T-cell (primary cell): ENCODE data around the gene FGF4. TPM values are rescaled to one million over a fixed set of nuclear protein-coding genes. Genes with fewer than 3 reads are reported as not detected.

Source experiments
- ATAC-seq, 4 experiments: fragments of 200-7000 bp in 3 of 4; fragments of 150-1000 bp in 1 of 4; cut with Tn5 transposase; replicated peaks in 1 of 4; 1 replicate in 3 of 4; 2 replicates in 1 of 4; pipeline ENCODE4 v1.10.0; 2021; ENCODE audit warnings: moderate library complexity in 3 of 4, mild to moderate bottlenecking in 2 of 4, moderate number of reproducible peaks in 1 of 4
- CTCF ChIA-PET, 2 donors: fragments of 300-600 bp; sonication (Branson Sonifier 250); formaldehyde crosslinking; loops; one replicate each; lab custom pipeline; 2022; ENCODE audit warnings: antibody characterized with exemption in 2 of 2; lab: Charles Lee
- POLR2A ChIA-PET, 2 donors: fragments of 300-600 bp; sonication (Branson Sonifier 250); formaldehyde crosslinking; loops; one replicate each; lab custom pipeline; 2022; ENCODE audit warnings: antibody characterized with exemption in 2 of 2; lab: Charles Lee
- DNase-seq, 35 experiments: peaks; one replicate each; pipeline versions ENCODE4 v3.0.0 to v3.0.0-alpha.2; 2013 to 2023
- H3K27ac ChIP-seq: one replicate; pipeline ENCODE4 v1.5.1; 2013; ENCODE audit warnings: low read length
- H3K27me3 ChIP-seq, 2 experiments: replicated peaks in 1 of 2; 1 replicate in 1 of 2; 2 replicates in 1 of 2; pipeline versions ENCODE4 v1.6.1 to v1.7.0; 2013; ENCODE audit warnings: low read length in 1 of 2, mixed read lengths in 1 of 2; ENCODE audit not compliant: control insufficient read depth in 2 of 2, insufficient read depth in 2 of 2; ENCODE audit errors: extremely low read depth in 1 of 2
- H3K36me3 ChIP-seq, 2 donors: 1 replicate in 1 of 2; 2 replicates in 1 of 2; pipeline versions ENCODE4 v1.6.1 to v1.7.0; 2013; ENCODE audit warnings: low read length in 1 of 2; ENCODE audit not compliant: control insufficient read depth in 2 of 2, insufficient read depth in 1 of 2; ENCODE audit errors: extremely low read depth in 1 of 2
- H3K4me1 ChIP-seq, 2 experiments: 1 replicate in 1 of 2; 2 replicates in 1 of 2; pipeline versions ENCODE4 v1.6.1 to v1.7.0; 2013; ENCODE audit warnings: low read length in 2 of 2, mixed read lengths in 1 of 2; ENCODE audit not compliant: insufficient read depth in 2 of 2, control insufficient read depth in 1 of 2; ENCODE audit errors: extremely low read depth in 1 of 2
- H3K4me3 ChIP-seq, 2 donors: 1 replicate in 1 of 2; 2 replicates in 1 of 2; pipeline versions ENCODE4 v1.5.1 to v1.7.0; 2013; ENCODE audit warnings: mild to moderate bottlenecking in 2 of 2, low read length in 1 of 2, moderate library complexity in 1 of 2; ENCODE audit not compliant: control insufficient read depth in 1 of 2; ENCODE audit errors: extremely low read depth in 1 of 2
- H3K9me3 ChIP-seq: 2 replicates; pipeline ENCODE4 v1.7.0; 2013
- H3K27ac Mint-ChIP-seq, 2 donors: one replicate each; pipeline ENCODE4 v1.8.0; 2020 to 2021; ENCODE audit warnings: mild to moderate bottlenecking in 2 of 2, mixed read lengths in 2 of 2
- H3K27me3 Mint-ChIP-seq, 2 donors: one replicate each; pipeline ENCODE4 v1.8.0; 2021 to 2022; ENCODE audit warnings: mixed read lengths in 2 of 2
- H3K36me3 Mint-ChIP-seq: one replicate; pipeline ENCODE4 v1.8.0; 2021; ENCODE audit warnings: mixed read lengths
- H3K4me1 Mint-ChIP-seq, 3 donors: one replicate each; pipeline ENCODE4 v1.8.0; 2020 to 2022; ENCODE audit warnings: mixed read lengths in 3 of 3, mild to moderate bottlenecking in 1 of 3
- H3K4me3 Mint-ChIP-seq, 3 donors: one replicate each; pipeline ENCODE4 v1.8.0; 2020 to 2022; ENCODE audit warnings: mild to moderate bottlenecking in 3 of 3, mixed read lengths in 3 of 3, moderate library complexity in 3 of 3
- H3K9me3 Mint-ChIP-seq, 3 donors: one replicate each; pipeline ENCODE4 v1.8.0; 2020 to 2022; ENCODE audit warnings: mixed read lengths in 3 of 3
- WGBS: methylation state at CpG from one replicate; pipeline ENCODE4 v1.1.5; 2013; ENCODE audit warnings: missing lambda C conversion rate; ENCODE audit not compliant: insufficient coverage; 5-methylcytosine and 5-hydroxymethylcytosine counted together
- total RNA-seq, 35 experiments: library from RNA in 6 of 35; stranded (reverse) in 6 of 35; fragments of 120-200 nt in 1 of 35; gene quantifications; one replicate each; pipeline versions ENCODE4 v1.2.1 to v1.2.4 and lab custom pipeline; 2013 to 2026

Gene FGF4
- total RNA-seq, 5 donors from 2014 or later (not counting 1 experiment from before 2014, with no cell fraction given), result not detected

DNA sequence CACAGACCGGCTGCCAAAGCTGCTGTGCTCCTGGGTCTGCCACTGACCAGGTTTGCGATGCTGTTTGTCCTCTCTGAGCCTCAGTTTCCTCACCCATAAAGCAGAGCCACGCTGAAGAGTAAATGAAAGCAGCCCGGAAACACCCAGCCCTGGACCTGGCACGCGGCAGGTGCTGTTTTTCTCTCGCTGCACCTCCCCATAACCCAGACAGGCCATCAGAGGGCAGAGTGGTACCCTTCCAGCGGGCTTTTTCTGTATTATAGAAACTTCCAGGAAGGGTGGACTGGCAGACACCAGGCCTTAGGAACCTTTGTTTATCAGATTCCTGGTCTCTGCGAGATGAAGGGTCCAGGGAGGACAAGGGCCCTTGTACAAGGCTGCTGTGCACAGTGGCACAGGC, 53.4 kb downstream of the FGF4 start:
- 22% methylated on average over 4 of the region's 9 CpGs for WGBS
- H3K9me3 Mint-ChIP-seq, result no peaks in the 10 kb centered on the region

DNA sequence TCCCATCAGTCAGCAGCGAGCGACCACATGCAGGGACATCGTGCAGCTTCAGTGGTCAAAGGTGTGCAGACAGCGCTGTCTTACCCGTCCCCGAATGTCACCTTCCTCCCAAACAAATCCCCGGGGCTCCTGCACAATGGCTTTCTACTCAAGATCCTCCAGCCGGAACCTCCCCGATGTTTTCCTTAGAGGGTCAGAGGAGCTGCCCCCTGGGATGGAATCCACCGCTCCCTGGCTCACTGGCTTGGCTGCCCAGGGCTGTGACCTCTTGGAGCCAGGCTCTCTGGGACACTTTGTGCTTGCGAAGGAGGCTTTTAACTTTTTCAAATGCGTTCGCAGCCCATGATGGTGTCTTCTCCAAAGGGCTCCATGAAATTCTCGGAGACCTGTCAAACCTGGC, 54.0 kb downstream of the FGF4 start:
- H3K9me3 ChIP-seq, result no peaks in the 10 kb centered on the region
- no peak overlapping the region for H3K4me3 ChIP-seq
- no peak overlapping the region for H3K27ac Mint-ChIP-seq
- H3K4me3 Mint-ChIP-seq, result no peak overlapping the region
- 33% methylated on average over 10 of the region's 14 CpGs for WGBS
- no peaks in the 10 kb centered on the region for H3K9me3 Mint-ChIP-seq
- peaks cover 45 to 64% of the 10 kb centered on the region in 2 donors for H3K27me3 Mint-ChIP-seq
- H3K4me1 Mint-ChIP-seq, result no peaks in the 10 kb centered on the region
- ChIA-PET POLR2A (no interaction called here), CTCF (no interaction called here)
- no peak for ATAC-seq
- peaks cover 3 to 71% of the 10 kb centered on the region in 2 experiments for H3K27me3 ChIP-seq
- peaks cover 0 to 5% of the 10 kb centered on the region in 2 experiments for H3K4me1 ChIP-seq
- no peaks in the 10 kb centered on the region for H3K36me3 ChIP-seq
- H3K36me3 Mint-ChIP-seq, result no peaks in the 10 kb centered on the region
- DNase-seq, result no peak
- H3K27ac ChIP-seq, result no peak overlapping the region

More for the DNA sequence above, 53.4 kb downstream of the FGF4 start:
- Mint-ChIP-seq H3K36me3 (no peaks in the 10 kb centered on the region), H3K27me3 (peaks cover 50 to 70% of the 10 kb centered on the region in 2 donors), H3K27ac (no peak overlapping the region), H3K4me3 (no peak overlapping the region), H3K4me1 (no peaks in the 10 kb centered on the region)
- Histone ChIP-seq H3K27ac (no peak overlapping the region), H3K4me1 (peaks cover 0 to 5% of the 10 kb centered on the region in 2 experiments), H3K9me3 (no peaks in the 10 kb centered on the region), H3K36me3 (no peaks in the 10 kb centered on the region), H3K27me3 (peaks cover 4 to 76% of the 10 kb centered on the region in 2 experiments), H3K4me3 (no peak overlapping the region)
- DNase-seq, result no peak
- ChIA-PET POLR2A (no interaction called here), CTCF (no interaction called here)
- ATAC-seq, result no peak

Other genes starting within 250 kb of the FGF4 start
- 1 to 10 TPM; 1.0 to 4.2 (median 2.8) TPM for gene CCND1, start 134.2 kb downstream of the FGF4 start, total RNA-seq
- 10 to 100 TPM; 31.8 to 64.2 (median 57.4) TPM for gene LTO1, start 100.0 kb downstream of the FGF4 start, total RNA-seq
- under 1 TPM in 1 of 5 donors, not detected in 4; 0.09 TPM for gene FGF19, start 71.3 kb downstream of the FGF4 start, total RNA-seq
- gene FGF3, start 44.1 kb upstream of the FGF4 start, total RNA-seq, result not detected